Measurements from ENCODE around the gene SCEL.

Gene SCEL

DNA sequence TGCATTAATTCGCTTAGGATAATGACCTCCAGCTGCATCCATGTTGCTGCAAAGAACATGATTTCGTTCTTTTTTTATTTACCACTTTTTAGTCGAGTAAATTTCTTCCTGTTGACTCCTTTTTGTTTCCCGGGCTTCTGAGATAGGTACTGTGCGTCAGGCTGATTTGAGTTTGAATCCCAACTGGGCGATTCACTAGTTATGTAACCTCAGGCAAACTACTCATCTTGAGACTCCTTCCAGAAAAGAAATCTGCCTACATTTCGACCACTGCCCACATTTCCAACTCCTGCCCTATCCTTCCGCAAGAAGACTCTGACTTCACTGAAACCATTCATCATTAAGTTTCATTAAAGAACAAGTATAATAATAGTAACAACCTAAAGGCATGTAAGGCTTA lies 8.2 kb downstream of the SCEL start:
- H3K27ac Mint-ChIP-seq = no peak overlapping the region
- H3K27me3 Mint-ChIP-seq (ENCODE audit: low read depth, poor library complexity) = peaks cover 6% of the 10 kb centered on the region
- H3K9me3 Mint-ChIP-seq = peaks cover 4% of the 10 kb centered on the region
- no peaks in the 10 kb centered on the region for H3K36me3 Mint-ChIP-seq (ENCODE audit: low read depth)
- H3K4me3 Mint-ChIP-seq = no peak overlapping the region
- peaks cover 4% of the 10 kb centered on the region for H3K4me1 Mint-ChIP-seq
- no peak for DNase-seq
- TF ChIP-seq, protein P1, sequence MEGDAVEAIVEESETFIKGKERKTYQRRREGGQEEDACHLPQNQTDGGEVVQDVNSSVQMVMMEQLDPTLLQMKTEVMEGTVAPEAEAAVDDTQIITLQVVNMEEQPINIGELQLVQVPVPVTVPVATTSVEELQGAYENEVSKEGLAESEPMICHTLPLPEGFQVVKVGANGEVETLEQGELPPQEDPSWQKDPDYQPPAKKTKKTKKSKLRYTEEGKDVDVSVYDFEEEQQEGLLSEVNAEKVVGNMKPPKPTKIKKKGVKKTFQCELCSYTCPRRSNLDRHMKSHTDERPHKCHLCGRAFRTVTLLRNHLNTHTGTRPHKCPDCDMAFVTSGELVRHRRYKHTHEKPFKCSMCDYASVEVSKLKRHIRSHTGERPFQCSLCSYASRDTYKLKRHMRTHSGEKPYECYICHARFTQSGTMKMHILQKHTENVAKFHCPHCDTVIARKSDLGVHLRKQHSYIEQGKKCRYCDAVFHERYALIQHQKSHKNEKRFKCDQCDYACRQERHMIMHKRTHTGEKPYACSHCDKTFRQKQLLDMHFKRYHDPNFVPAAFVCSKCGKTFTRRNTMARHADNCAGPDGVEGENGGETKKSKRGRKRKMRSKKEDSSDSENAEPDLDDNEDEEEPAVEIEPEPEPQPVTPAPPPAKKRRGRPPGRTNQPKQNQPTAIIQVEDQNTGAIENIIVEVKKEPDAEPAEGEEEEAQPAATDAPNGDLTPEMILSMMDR (IDR thresholded peaks at IDR 0.05) = no peak

DNA sequence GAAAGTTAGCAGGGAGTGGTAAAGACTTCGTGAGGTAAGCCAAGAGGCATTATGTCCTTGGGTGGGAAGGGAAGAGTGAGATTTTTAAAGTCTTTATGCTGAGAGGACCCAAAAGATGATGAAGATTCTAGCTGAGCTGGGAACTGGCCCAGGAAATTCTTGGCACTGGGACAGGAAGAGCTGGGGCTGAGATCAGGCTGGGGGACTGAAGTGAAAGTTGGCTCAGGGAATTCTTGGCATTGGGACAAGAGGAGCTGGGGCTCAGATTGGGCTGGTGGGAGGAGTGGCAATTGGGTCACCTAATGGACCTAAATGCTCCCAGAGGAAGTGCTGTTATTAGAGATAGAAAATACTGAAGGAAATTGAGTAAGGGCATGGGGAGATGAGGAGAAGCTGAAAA lies 8.8 kb downstream of the SCEL start:
- TF ChIP-seq, protein P1 (IDR thresholded peaks at IDR 0.05) = no peak

DNA sequence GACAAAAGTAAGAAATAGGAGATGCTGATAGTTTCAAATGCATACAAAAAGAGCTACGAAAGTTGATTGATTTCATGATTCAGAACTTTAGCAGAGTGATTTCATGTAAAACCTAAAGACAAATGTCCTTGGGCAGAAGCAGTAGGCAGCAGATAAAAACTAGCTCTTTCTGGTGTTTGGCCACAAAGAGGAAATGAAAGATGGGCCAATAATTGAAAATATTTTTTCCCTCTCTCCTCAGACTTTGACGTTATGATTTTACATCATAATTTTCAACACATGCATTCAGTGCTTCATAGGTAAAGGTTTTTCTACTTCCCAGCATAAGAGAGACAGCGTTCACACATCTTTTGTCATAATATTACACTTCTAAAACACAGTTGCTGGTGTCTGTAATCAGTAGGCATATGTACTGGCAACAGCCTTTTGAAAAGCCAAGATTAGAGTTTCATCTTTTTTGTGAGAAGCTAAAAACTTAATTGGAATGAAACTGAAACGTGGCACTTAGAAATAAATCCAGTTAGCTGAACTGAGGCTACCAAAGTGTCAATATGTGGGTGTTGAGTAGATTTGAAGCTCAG lies 9.3 kb downstream of the SCEL start:
- H3K27ac Mint-ChIP-seq = no peak overlapping the region
- no peaks in the 10 kb centered on the region for H3K36me3 Mint-ChIP-seq (ENCODE audit: low read depth)
- TF ChIP-seq, protein P1 (IDR thresholded peaks at IDR 0.05) = no peak
- peaks cover 6% of the 10 kb centered on the region for H3K27me3 Mint-ChIP-seq (ENCODE audit: low read depth, poor library complexity)
- peaks cover 4% of the 10 kb centered on the region for H3K9me3 Mint-ChIP-seq
- DNase-seq = no peak
- H3K4me1 Mint-ChIP-seq = peaks cover 4% of the 10 kb centered on the region
- H3K4me3 Mint-ChIP-seq = no peak overlapping the region

More for the DNA sequence above, 8.8 kb downstream of the SCEL start:
- Mint-ChIP-seq H3K4me3 (no peak overlapping the region), H3K27ac (no peak overlapping the region), H3K9me3 (peaks cover 4% of the 10 kb centered on the region), H3K4me1 (peaks cover 4% of the 10 kb centered on the region), H3K36me3 (ENCODE audit: low read depth) (no peaks in the 10 kb centered on the region), H3K27me3 (ENCODE audit: low read depth, poor library complexity) (peaks cover 6% of the 10 kb centered on the region)
- no peak for DNase-seq

DNA sequence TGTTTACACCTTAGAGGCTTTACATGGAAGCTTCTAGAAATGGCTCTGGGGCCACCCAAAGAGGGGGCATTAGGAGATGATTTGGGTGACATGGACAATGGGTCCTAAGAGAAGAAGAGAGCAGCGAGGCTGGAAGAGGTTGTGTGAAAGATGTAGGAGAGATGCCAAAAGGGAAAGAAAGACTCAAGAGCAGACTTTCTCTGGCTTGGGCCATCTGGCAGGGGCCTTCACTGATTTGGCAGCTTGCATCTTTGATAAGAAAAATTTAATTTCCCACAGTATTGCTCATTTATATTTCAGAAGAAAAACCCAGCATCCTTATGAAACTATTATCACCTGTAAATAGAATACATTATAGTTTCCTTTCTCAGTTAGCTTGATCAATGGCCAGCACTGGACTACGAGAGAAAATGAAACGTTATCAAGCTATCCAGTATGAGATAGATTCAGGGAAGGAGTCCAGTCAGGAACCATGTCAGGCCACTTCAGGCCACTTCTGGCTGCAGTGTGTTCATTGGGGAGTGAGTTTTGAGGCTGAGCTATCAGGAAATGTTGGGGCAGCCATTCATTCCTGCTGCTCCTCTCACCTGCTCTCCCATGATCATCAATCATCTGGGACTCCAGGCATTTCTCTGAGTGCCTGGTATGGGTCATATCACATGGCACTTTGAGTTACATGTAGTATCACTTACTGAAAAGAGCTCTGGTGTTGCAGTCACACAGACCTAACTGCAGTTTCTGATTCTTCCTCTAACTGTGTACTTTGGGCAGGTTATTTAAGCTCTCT lies 10.3 kb downstream of the SCEL start:
- no peak for DNase-seq
- Mint-ChIP-seq H3K9me3 (peaks cover 4% of the 10 kb centered on the region), H3K4me3 (no peak overlapping the region), H3K27ac (no peak overlapping the region), H3K4me1 (peaks cover 4% of the 10 kb centered on the region), H3K36me3 (ENCODE audit: low read depth) (no peaks in the 10 kb centered on the region), H3K27me3 (ENCODE audit: low read depth, poor library complexity) (peaks cover 8% of the 10 kb centered on the region)
- TF ChIP-seq, protein P1 (IDR thresholded peaks at IDR 0.05) = no peak

DNA sequence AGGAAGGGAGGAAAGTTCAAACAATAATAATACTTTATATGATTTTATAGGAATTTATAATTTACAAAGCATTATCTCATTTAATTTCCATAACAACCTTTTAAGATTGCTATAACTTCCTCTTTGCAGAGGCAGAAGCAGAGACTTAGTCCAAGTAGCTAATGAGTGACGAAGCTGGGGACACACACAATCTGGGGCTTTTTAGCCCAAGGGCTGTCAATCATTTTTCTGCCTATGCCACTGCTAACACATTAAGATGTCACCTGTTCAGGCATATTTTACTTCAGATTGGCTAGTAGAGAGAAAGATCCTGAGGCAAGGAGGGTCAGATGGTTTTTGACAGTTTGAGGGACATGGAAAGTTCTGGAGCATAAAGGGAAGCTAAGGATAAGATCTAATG lies 12.6 kb downstream of the SCEL start:
- H3K4me1 Mint-ChIP-seq = peaks cover 4% of the 10 kb centered on the region
- peaks cover 4% of the 10 kb centered on the region for H3K9me3 Mint-ChIP-seq
- no peak overlapping the region for H3K27ac Mint-ChIP-seq
- peaks cover 10% of the 10 kb centered on the region for H3K27me3 Mint-ChIP-seq (ENCODE audit: low read depth, poor library complexity)
- H3K36me3 Mint-ChIP-seq (ENCODE audit: low read depth) = no peaks in the 10 kb centered on the region
- no peak for DNase-seq
- no peak overlapping the region for H3K4me3 Mint-ChIP-seq
- TF ChIP-seq, protein P1 (IDR thresholded peaks at IDR 0.05) = no peak

DNA sequence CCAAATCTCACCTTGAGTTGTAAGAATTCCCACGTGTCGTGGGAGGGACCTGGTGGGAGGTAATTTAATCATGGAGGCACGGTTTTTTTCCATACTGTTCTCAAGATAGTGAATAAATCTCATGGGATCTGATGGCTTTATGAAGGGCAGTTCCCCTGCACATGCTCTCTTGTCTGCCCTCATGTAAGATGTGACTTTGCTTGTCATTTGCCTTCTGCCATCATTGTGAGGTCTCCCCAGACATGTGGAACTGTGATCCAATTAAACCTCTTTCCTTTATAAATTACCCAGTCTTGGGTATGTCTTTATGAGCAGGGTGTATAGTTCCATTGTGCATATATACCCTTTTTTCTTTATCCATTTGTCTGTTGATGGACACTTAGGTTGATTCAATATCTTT lies 13.1 kb downstream of the SCEL start:
- TF ChIP-seq, protein P1 (IDR thresholded peaks at IDR 0.05) = no peak
- H3K4me3 Mint-ChIP-seq = no peak overlapping the region
- DNase-seq = no peak
- peaks cover 9% of the 10 kb centered on the region for H3K27me3 Mint-ChIP-seq (ENCODE audit: low read depth, poor library complexity)
- H3K27ac Mint-ChIP-seq = no peak overlapping the region
- peaks cover 3% of the 10 kb centered on the region for H3K9me3 Mint-ChIP-seq
- no peaks in the 10 kb centered on the region for H3K36me3 Mint-ChIP-seq (ENCODE audit: low read depth)
- peaks cover 4% of the 10 kb centered on the region for H3K4me1 Mint-ChIP-seq
